K562 (cell line): ENCODE results near the gene FBXO10. TPM values are rescaled to one million over a fixed set of nuclear protein-coding genes. Genes with fewer than 3 reads are reported as not detected.

ENCODE experiments used
- ATAC-seq: fragments of 200-7000 bp; cut with Tn5 transposase; 3 replicates; pipeline ENCODE4 v1.9.1; 2020; ENCODE audit warnings: moderate library complexity
- Bru-seq: library from RNA; stranded (reverse); fragments of 400-500 nt; gene quantifications from one replicate; lab custom pipeline; 2021; lab: Mats Ljungman, UMichigan
- BruChase-seq, 2 experiments: library from RNA; stranded (reverse); fragments of 400-500 nt; gene quantifications; one replicate each; lab custom pipeline; 2021; lab: Mats Ljungman, UMichigan
- BruUV-seq: library from RNA; stranded (reverse); fragments of 400-500 nt; replicated peaks from 2 replicates; lab custom pipeline; 2021; lab: Mats Ljungman, UMichigan
- CTCF ChIA-PET: fragments of 300-600 bp; formaldehyde crosslinking; extraction: SDS; loops from one replicate; lab custom pipeline; 2021; ENCODE audit warnings: low intra/inter-chr PET ratio; lab: Yijun Ruan, JAX
- POLR2A ChIA-PET: fragments of 300-600, 350-650 bp; sonication (Branson Sonifier 250); formaldehyde crosslinking; extraction: SDS; loops from one replicate; lab custom pipeline; 2021; ENCODE audit warnings: antibody characterized with exemption, inconsistent platforms; lab: Yijun Ruan, JAX
- DNase-seq, 4 experiments: peaks; one replicate each; pipeline versions ENCODE4 v3.0.0 to v3.0.0-alpha.2; 2011 to 2018; ENCODE audit warnings: low spot score in 3 of 4, mixed read lengths in 3 of 4; ENCODE audit errors: extremely low read depth in 1 of 4
- FAIRE-seq: peaks from 2 replicates; lab custom pipeline; 2011; peaks lifted over from hg19 to GRCh38; lab: Jason Lieb, UNC
- H2AFZ ChIP-seq: 2 replicates; pipeline ENCODE4 v1.6.0; 2011; ENCODE audit warnings: low read depth, low read length, control low read depth, inconsistent platforms
- H3K27ac ChIP-seq: fragments of 200-600 bp; 3 replicates; pipeline ENCODE4 v1.8.0; 2011; ENCODE audit warnings: low read depth, mild to moderate bottlenecking, control low read depth, inconsistent platforms, low read length, moderate library complexity, mixed read lengths; ENCODE audit errors: extremely low read depth
- H3K27me3 ChIP-seq, 2 experiments: fragments of 300-600 bp in 1 of 2; 2 replicates in 1 of 2; 3 replicates in 1 of 2; pipeline versions ENCODE4 v1.6.0 to v1.8.0; 2011; ENCODE audit warnings: inconsistent platforms in 2 of 2, low read length in 2 of 2, mild to moderate bottlenecking in 1 of 2, mixed read lengths in 1 of 2, moderate library complexity in 1 of 2; ENCODE audit not compliant: control insufficient read depth in 2 of 2, insufficient read depth in 2 of 2
- H3K36me3 ChIP-seq: fragments of 300-600 bp; 3 replicates; pipeline ENCODE4 v1.8.0; 2011; ENCODE audit warnings: mild to moderate bottlenecking, low read length, inconsistent platforms; ENCODE audit not compliant: control insufficient read depth, insufficient read depth
- H3K4me1 ChIP-seq, 2 experiments: fragments of 200-600 bp in 1 of 2; replicated peaks in 1 of 2; 2 replicates in 1 of 2; 3 replicates in 1 of 2; pipeline versions ENCODE4 v1.5.1 to v1.8.0; 2011; ENCODE audit warnings: inconsistent platforms in 2 of 2, low read length in 2 of 2, mild to moderate bottlenecking in 1 of 2, mixed read lengths in 1 of 2, moderate library complexity in 1 of 2; ENCODE audit not compliant: control insufficient read depth in 2 of 2, insufficient read depth in 2 of 2
- H3K4me2 ChIP-seq: 2 replicates; pipeline ENCODE4 v1.6.1; 2011; ENCODE audit warnings: low read length, control low read depth, inconsistent platforms, mixed read lengths; ENCODE audit not compliant: insufficient read depth
- H3K4me3 ChIP-seq: fragments of 200-600 bp; sonication (generic), shearing (Covaris generic); 2 replicates; pipeline ENCODE4 v1.5.1; 2016; ENCODE audit warnings: control low read depth, inconsistent platforms
- H3K79me2 ChIP-seq: fragments of 200-600 bp; 3 replicates; pipeline ENCODE4 v1.8.0; 2011; ENCODE audit warnings: low read length, inconsistent platforms; ENCODE audit not compliant: control insufficient read depth, insufficient read depth
- H3K9ac ChIP-seq, 2 experiments: 2 replicates each; pipeline versions ENCODE4 v1.6.0 to v1.6.1; 2011; ENCODE audit warnings: low read depth in 2 of 2, low read length in 2 of 2, control low read depth in 1 of 2, inconsistent platforms in 1 of 2, mild to moderate bottlenecking in 1 of 2, mixed read lengths in 1 of 2; ENCODE audit not compliant: insufficient read depth in 1 of 2
- H3K9me1 ChIP-seq: one replicate; pipeline ENCODE4 v1.6.0; 2011; ENCODE audit warnings: inconsistent platforms, mild to moderate bottlenecking, low read length, moderate library complexity; ENCODE audit not compliant: control insufficient read depth, insufficient read depth
- H3K9me3 ChIP-seq: replicated peaks from 2 replicates; pipeline ENCODE4 v1.5.1; 2011; ENCODE audit warnings: low read depth, low read length, inconsistent platforms; ENCODE audit not compliant: control insufficient read depth, insufficient read depth
- H4K20me1 ChIP-seq: replicated peaks from 2 replicates; pipeline ENCODE4 v1.6.1; 2011; ENCODE audit warnings: low read length, inconsistent platforms, mixed read lengths; ENCODE audit not compliant: control insufficient read depth, insufficient read depth
- EP400 ChIP-seq: fragments of 450-650 bp; IDR thresholded peaks from 2 replicates; pipeline ENCODE4 v1.6.1; 2017; ENCODE audit warnings: antibody characterized with exemption, mild to moderate bottlenecking, moderate library complexity
- KLF6 ChIP-seq: fragments of 250-450 bp; sonication (Bioruptor Pico); IDR thresholded peaks from 2 replicates; pipeline ENCODE4 v1.4.0; 2020; ENCODE audit warnings: mild to moderate bottlenecking, moderate library complexity, borderline replicate concordance
- PML ChIP-seq: IDR thresholded peaks from 2 replicates; pipeline ENCODE4 v1.6.1; 2012; ENCODE audit warnings: low read length, inconsistent platforms
- POLR2AphosphoS5 ChIP-seq: IDR thresholded peaks from 2 replicates; pipeline ENCODE4 v1.6.1; 2011; ENCODE audit warnings: mild to moderate bottlenecking, low read depth, low read length, moderate library complexity; ENCODE audit not compliant: control insufficient read depth, insufficient read depth
- POLR2G ChIP-seq: fragments of 200-400 bp; formaldehyde crosslinking; IDR thresholded peaks from 2 replicates; pipeline ENCODE4 v1.6.1; 2017; ENCODE audit warnings: low read depth, mild to moderate bottlenecking, antibody characterized with exemption, low read length, moderate library complexity
- SAFB2 ChIP-seq: fragments of 200-400 bp; formaldehyde crosslinking; IDR thresholded peaks from 2 replicates; pipeline ENCODE4 v1.6.1; 2018; ENCODE audit warnings: borderline replicate concordance, low read length, low read depth, moderate library complexity; ENCODE audit not compliant: severe bottlenecking
- SOX6 ChIP-seq: fragments of 450-650 bp; IDR thresholded peaks from 2 replicates; pipeline ENCODE4 v1.6.1; 2014; ENCODE audit warnings: mild to moderate bottlenecking
- ZBTB33 ChIP-seq: sonication (generic); formaldehyde crosslinking; IDR thresholded peaks from 2 replicates; pipeline ENCODE4 v1.8.1; 2023; ENCODE audit warnings: mild to moderate bottlenecking, missing genetic modification reagents
- ZNF174 ChIP-seq: fragments of 250-450 bp; sonication (Bioruptor Pico); IDR thresholded peaks from 2 replicates; pipeline ENCODE4 v1.4.0; 2020; ENCODE audit warnings: mild to moderate bottlenecking
- ZNF57 ChIP-seq: fragments of 450-650 bp; formaldehyde crosslinking; IDR thresholded peaks from 2 replicates; pipeline ENCODE4 v1.4.0; 2020; ENCODE audit warnings: mild to moderate bottlenecking, moderate library complexity
- WGBS: fragments of 100-300 bp; shearing (Covaris generic); methylation state at CpG from one replicate; pipeline ENCODE4 v1.1.6; 2016; ENCODE audit warnings: low coverage, mixed read lengths; ENCODE audit not compliant: insufficient coverage; ENCODE audit errors: missing lambda C conversion rate; 5-methylcytosine and 5-hydroxymethylcytosine counted together
- in situ Hi-C: fragments of 300-500 bp; cut with MboI; formaldehyde crosslinking; loops from 4 replicates; pipeline ENCODE4 v1.15.0; 2018; ENCODE audit warnings: inconsistent platforms, mixed read lengths
- intact Hi-C: fragments of 100-400 bp; cut with micrococcal nuclease; formaldehyde crosslinking; loops from 2 replicates; pipeline ENCODE4 v1.14.2; 2022
- long read RNA-seq, 3 experiments: library from polyadenylated mRNA in 2 of 3; library from RNA in 1 of 3; unstranded in 2 of 3; stranded (forward) in 1 of 3; transcript quantifications; one replicate each; pipeline ENCODE4 v2.0.0, GENCODE V29; 2019 to 2022
- polyA minus RNA-seq, 3 experiments: library from RNA; depleted of rRNA, polyadenylated mRNA; stranded (reverse); fragments of >200 nt; gene quantifications; 2 replicates each; pipeline ENCODE4 v1.2.3, GENCODE V29; 2011
- polyA plus RNA-seq, 8 experiments: library from polyadenylated mRNA; depleted of rRNA in 4 of 8; stranded (reverse) in 5 of 8; unstranded in 3 of 8; fragments of >200 nt; fragmentation: Nextera tagmentation in 2 of 8; fragmentation: Illumina TruSeq in 1 of 8; extraction: Ambion mirVana in 2 of 8; extraction: Trizol in 1 of 8; gene quantifications; 2 replicates each; pipeline versions ENCODE4 v1.2.1 to v1.2.3, GENCODE V29; 2011 to 2014; ENCODE audit warnings: inconsistent platforms in 1 of 8, missing spikeins in 1 of 8
- total RNA-seq, 7 experiments: library from RNA; depleted of rRNA in 6 of 7; stranded (reverse); fragments of >200 nt in 6 of 7; fragmentation: Illumina TruSeq in 2 of 7; extraction: Trizol in 2 of 7; gene quantifications; 2 replicates each; pipeline versions ENCODE4 v1.2.1 to v1.2.3, GENCODE V29; 2011 to 2021; ENCODE audit warnings: low replicate concordance in 1 of 7

Gene FBXO10
- total RNA-seq (2011; cell fraction: chromatin; rRNA removed; ENCODE audit: low replicate concordance), result 20.5 and 28.7 TPM in 2 replicates
- 16.5 and 18.0 TPM in 2 replicates for total RNA-seq (2011; cell fraction: nucleolus; rRNA removed)
- total RNA-seq (2011; cell fraction: nucleoplasm; rRNA removed), result 18.5 and 20.4 TPM in 2 replicates
- 5.4 and 8.2 TPM in 2 replicates for total RNA-seq (2014; rRNA removed)
- total RNA-seq (2014; rRNA removed; fragmentation: Illumina TruSeq; extraction: Trizol), result 5.0 and 6.0 TPM in 2 replicates
- total RNA-seq (2015; rRNA removed; fragmentation: Illumina TruSeq; extraction: Trizol), result 5.8 and 5.9 TPM in 2 replicates
- 8.8 and 9.0 TPM in 2 replicates for total RNA-seq (2021)
- 9.9 and 16.4 TPM in 2 replicates for polyA plus RNA-seq (2011; rRNA removed)
- 12.5 and 16.9 TPM in 2 replicates for polyA plus RNA-seq (2011; cell fraction: cytosol; rRNA removed)
- polyA plus RNA-seq (2011; cell fraction: nucleus; rRNA removed), result 23.8 and 24.9 TPM in 2 replicates
- polyA plus RNA-seq (2012), result 7.7 and 8.2 TPM in 2 replicates
- polyA plus RNA-seq (2014; fragmentation: Illumina TruSeq; extraction: Trizol), result 8.8 and 9.6 TPM in 2 replicates
- polyA plus RNA-seq (2014; fragmentation: Nextera tagmentation; extraction: Ambion mirVana), result 1 to 10 TPM in 1 of 2 experiments, under 1 TPM in 1; 0.84 to 1.4 TPM
- polyA plus RNA-seq (2014; rRNA removed), result 7.5 and 8.1 TPM in 2 replicates
- 15.5 and 17.2 TPM in 2 replicates for polyA minus RNA-seq (2011; rRNA and poly(A)+ RNA removed)
- 6.4 and 10.2 TPM in 2 replicates for polyA minus RNA-seq (2011; cell fraction: cytosol; rRNA and poly(A)+ RNA removed)
- 8.8 and 11.0 TPM in 2 replicates for polyA minus RNA-seq (2011; cell fraction: nucleus; rRNA and poly(A)+ RNA removed)
- percentile 49 among the genes with signal in this experiment for Bru-seq, nascent RNA
- percentile 58 among the genes with signal in this experiment for BruChase-seq, experiment 1, labeled RNA remaining after a 2-hour chase
- percentile 61 among the genes with signal in this experiment for BruChase-seq, experiment 2, labeled RNA remaining after a 6-hour chase
- long read RNA-seq, experiment 1, partial matches to known transcripts, result 0 of 17 reads
- long read RNA-seq, experiment 1, other reads (novel, unspliced or antisense), result 17 of 17 reads
- long read RNA-seq, experiment 2, partial matches to known transcripts, result 2 of 9 reads
- long read RNA-seq, experiment 2, other reads (novel, unspliced or antisense), result 7 of 9 reads
- long read RNA-seq, experiment 3, partial matches to known transcripts, result 0 of 1 reads
- long read RNA-seq, experiment 3, other reads (novel, unspliced or antisense), result 1 of 1 reads

GRCh38 chr9:37575921-37576721 lies at the start of gene FBXO10:
FBXO10 (minus strand) TSS chr9:37576380; CDS start chr9:37541768, 34,612 bp downstream.
- Histone ChIP-seq H3K9ac (no peak within 1 kb of the TSS), H3K9me1 (no peaks in the 10 kb centered on the region), H3K4me1 (no peaks in the 10 kb centered on the region), H3K9me3 (no peaks in the 10 kb centered on the region), H3K27me3 (no peaks in the 10 kb centered on the region), H3K4me2 (no peak within 1 kb of the TSS), H3K36me3 (peaks cover 50% of the 10 kb centered on the region), H2AFZ (no peak within 1 kb of the TSS), H3K27ac (no peak within 1 kb of the TSS), H4K20me1 (no peaks in the 10 kb centered on the region), H3K4me3 (no peak within 1 kb of the TSS), H3K79me2 (peaks cover 27% of the 10 kb centered on the region; the same call in 2 of the 3 replicates)
- in situ Hi-C loops (no loop called here), intact Hi-C loops (no loop called here)
- no TSS peak for BruUV-seq
- POLR2A ChIA-PET, result interaction anchor here (0.7 to 1.2 kb wide), 3 partner anchors 11 to 783 kb away, joined by 3 to 4 read pairs (median 3); no protein-coding TSS in a partner anchor
- 97% methylated on average over 57 of the region's 81 CpGs for WGBS
- DNase-seq (peak in 2 of 4 experiments; percentile 33 to 39), FAIRE-seq (no peak), ATAC-seq (no peak)
- no peak for TF ChIP-seq PML
- no peak for TF ChIP-seq SOX6
- peak; percentile 42 for TF ChIP-seq POLR2G
- TF ChIP-seq ZNF174, result no peak
- no peak for TF ChIP-seq SAFB2
- no peak for TF ChIP-seq ZNF57 (CRISPR knock-in tag)
- no peak for TF ChIP-seq KLF6 (CRISPR knock-in tag)
- TF ChIP-seq EP400, result no peak
- TF ChIP-seq POLR2AphosphoS5, result no peak
- TF ChIP-seq ZBTB33 (CRISPR knock-in tag), result peak; percentile 63; the same call in 1 of the 2 replicates
- CTCF ChIA-PET, result no interaction called here
